ENCODE data around the gene STRN4. TPM values are rescaled to one million over a fixed set of nuclear protein-coding genes. Genes with fewer than 3 reads are reported as not detected.

STRN4 gene
- total and polyA plus RNA-seq, 9 of the 15 experiments (the other 6 are each of a cell fraction or from before 2014, with no cell fraction given), result 0.62 to 83.7 (median 36.9) TPM

DNA sequence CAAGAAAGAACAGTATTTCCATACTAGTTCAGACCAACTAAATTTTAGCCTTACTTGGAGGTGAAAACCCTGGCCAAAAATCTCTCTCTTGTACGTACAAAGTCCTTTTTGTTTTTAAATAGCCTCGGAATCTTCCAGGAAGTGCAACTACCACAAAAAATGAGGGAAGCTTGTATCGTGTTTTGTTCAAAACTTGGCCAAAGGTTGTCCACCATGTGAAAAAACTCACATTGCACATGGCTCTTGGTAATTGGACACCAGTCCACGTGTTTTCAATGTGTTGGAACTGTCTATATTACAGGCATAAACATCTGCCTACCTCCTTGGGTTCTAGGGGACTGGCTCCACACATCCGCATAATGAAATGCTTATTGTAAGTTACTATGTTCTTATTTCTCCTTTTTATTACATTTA, 15.2 kb upstream of the STRN4 start (continued):
- TF ChIP-seq, protein P1, sequence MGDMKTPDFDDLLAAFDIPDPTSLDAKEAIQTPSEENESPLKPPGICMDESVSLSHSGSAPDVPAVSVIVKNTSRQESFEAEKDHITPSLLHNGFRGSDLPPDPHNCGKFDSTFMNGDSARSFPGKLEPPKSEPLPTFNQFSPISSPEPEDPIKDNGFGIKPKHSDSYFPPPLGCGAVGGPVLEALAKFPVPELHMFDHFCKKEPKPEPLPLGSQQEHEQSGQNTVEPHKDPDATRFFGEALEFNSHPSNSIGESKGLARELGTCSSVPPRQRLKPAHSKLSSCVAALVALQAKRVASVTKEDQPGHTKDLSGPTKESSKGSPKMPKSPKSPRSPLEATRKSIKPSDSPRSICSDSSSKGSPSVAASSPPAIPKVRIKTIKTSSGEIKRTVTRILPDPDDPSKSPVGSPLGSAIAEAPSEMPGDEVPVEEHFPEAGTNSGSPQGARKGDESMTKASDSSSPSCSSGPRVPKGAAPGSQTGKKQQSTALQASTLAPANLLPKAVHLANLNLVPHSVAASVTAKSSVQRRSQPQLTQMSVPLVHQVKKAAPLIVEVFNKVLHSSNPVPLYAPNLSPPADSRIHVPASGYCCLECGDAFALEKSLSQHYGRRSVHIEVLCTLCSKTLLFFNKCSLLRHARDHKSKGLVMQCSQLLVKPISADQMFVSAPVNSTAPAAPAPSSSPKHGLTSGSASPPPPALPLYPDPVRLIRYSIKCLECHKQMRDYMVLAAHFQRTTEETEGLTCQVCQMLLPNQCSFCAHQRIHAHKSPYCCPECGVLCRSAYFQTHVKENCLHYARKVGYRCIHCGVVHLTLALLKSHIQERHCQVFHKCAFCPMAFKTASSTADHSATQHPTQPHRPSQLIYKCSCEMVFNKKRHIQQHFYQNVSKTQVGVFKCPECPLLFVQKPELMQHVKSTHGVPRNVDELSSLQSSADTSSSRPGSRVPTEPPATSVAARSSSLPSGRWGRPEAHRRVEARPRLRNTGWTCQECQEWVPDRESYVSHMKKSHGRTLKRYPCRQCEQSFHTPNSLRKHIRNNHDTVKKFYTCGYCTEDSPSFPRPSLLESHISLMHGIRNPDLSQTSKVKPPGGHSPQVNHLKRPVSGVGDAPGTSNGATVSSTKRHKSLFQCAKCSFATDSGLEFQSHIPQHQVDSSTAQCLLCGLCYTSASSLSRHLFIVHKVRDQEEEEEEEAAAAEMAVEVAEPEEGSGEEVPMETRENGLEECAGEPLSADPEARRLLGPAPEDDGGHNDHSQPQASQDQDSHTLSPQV (IDR thresholded peaks at IDR 0.05), result peak; percentile 64
- TF ChIP-seq, protein P2, sequence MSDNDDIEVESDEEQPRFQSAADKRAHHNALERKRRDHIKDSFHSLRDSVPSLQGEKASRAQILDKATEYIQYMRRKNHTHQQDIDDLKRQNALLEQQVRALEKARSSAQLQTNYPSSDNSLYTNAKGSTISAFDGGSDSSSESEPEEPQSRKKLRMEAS (CRISPR knock-in tag; IDR thresholded peaks at IDR 0.05), result peak; percentile 66; the same call in 1 of the 2 replicates
- no peak for TF ChIP-seq ZNF316 (IDR thresholded peaks at IDR 0.05)
- TF ChIP-seq SMARCC2 (IDR thresholded peaks at IDR 0.05; ENCODE audit: low read depth), result no peak
- TF ChIP-seq BDP1 (IDR thresholded peaks at IDR 0.05; ENCODE audit: insufficient read depth, insufficient read length), result no peak
- TF ChIP-seq, protein P3, sequence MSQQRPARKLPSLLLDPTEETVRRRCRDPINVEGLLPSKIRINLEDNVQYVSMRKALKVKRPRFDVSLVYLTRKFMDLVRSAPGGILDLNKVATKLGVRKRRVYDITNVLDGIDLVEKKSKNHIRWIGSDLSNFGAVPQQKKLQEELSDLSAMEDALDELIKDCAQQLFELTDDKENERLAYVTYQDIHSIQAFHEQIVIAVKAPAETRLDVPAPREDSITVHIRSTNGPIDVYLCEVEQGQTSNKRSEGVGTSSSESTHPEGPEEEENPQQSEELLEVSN (IDR thresholded peaks at IDR 0.05; ENCODE audit: borderline replicate concordance in 1 of 2, extremely low read depth in 1 of 2, insufficient read depth in 1 of 2, insufficient read length in 1 of 2, low read depth in 1 of 2, low read length in 1 of 2, poor library complexity in 1 of 2, severe bottlenecking in 1 of 2), result peak; percentile 17 to 33
- TF ChIP-seq L3MBTL2 (IDR thresholded peaks at IDR 0.05), result peak; percentile 51; the same call in 1 of the 2 replicates
